ENCODE measurements around the gene CTNND2.

GRCh38 chr5:11814373-11814772 is 89.9 kb downstream of the CTNND2 start:
- TF ChIP-seq, protein P1, sequence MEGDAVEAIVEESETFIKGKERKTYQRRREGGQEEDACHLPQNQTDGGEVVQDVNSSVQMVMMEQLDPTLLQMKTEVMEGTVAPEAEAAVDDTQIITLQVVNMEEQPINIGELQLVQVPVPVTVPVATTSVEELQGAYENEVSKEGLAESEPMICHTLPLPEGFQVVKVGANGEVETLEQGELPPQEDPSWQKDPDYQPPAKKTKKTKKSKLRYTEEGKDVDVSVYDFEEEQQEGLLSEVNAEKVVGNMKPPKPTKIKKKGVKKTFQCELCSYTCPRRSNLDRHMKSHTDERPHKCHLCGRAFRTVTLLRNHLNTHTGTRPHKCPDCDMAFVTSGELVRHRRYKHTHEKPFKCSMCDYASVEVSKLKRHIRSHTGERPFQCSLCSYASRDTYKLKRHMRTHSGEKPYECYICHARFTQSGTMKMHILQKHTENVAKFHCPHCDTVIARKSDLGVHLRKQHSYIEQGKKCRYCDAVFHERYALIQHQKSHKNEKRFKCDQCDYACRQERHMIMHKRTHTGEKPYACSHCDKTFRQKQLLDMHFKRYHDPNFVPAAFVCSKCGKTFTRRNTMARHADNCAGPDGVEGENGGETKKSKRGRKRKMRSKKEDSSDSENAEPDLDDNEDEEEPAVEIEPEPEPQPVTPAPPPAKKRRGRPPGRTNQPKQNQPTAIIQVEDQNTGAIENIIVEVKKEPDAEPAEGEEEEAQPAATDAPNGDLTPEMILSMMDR (IDR thresholded peaks at IDR 0.05): no peak
- TF ChIP-seq EZH2 (IDR thresholded peaks at IDR 0.05; ENCODE audit: borderline replicate concordance, insufficient read depth, low read depth, low read length, poor library complexity, severe bottlenecking): no peak
